HepG2 (cell line): ENCODE results near the gene DEFB124. TPM values are rescaled to one million over a fixed set of nuclear protein-coding genes. Genes with fewer than 3 reads are reported as not detected.
A peak's percentile ranks its signal among the peaks of the same experiment; 100 is the strongest.

Source experiments
- ARNTL ChIP-seq: sonication (generic); formaldehyde crosslinking; IDR thresholded peaks from 2 replicates; pipeline ENCODE4 v1.4.0; 2020; ENCODE audit warnings: mild to moderate bottlenecking, missing genetic modification reagents
- CREB3 ChIP-seq: sonication (generic); formaldehyde crosslinking; IDR thresholded peaks from 2 replicates; pipeline ENCODE4 v1.5.0; 2020; ENCODE audit warnings: missing genetic modification reagents
- ETV6 ChIP-seq: sonication (generic); formaldehyde crosslinking; conservative IDR thresholded peaks from 2 replicates; pipeline ENCODE4 v1.4.0; 2020; ENCODE audit warnings: missing genetic modification reagents
- GATAD1 ChIP-seq: IDR thresholded peaks from 2 replicates; pipeline ENCODE4 v1.6.1; 2016; ENCODE audit warnings: missing genetic modification reagents, missing compliant biosample characterization
- LCORL ChIP-seq, 2 experiments: fragments of 450-650 bp in 1 of 2; sonication (generic) in 1 of 2; formaldehyde crosslinking in 1 of 2; IDR thresholded peaks; 2 replicates each; pipeline versions ENCODE4 v1.5.0 to v1.6.1; 2017 to 2020; ENCODE audit warnings: antibody characterized with exemption in 1 of 2, missing genetic modification reagents in 1 of 2
- MZF1 ChIP-seq: sonication (generic); formaldehyde crosslinking; IDR thresholded peaks from 2 replicates; pipeline ENCODE4 v1.8.1; 2023; ENCODE audit warnings: mild to moderate bottlenecking, missing genetic modification reagents, borderline replicate concordance
- PHF8 ChIP-seq: sonication (generic); formaldehyde crosslinking; IDR thresholded peaks from 2 replicates; pipeline ENCODE4 v1.5.0; 2020; ENCODE audit warnings: missing genetic modification reagents
- TRAFD1 ChIP-seq: sonication (generic); formaldehyde crosslinking; IDR thresholded peaks from 2 replicates; pipeline ENCODE4 v1.5.1; 2020; ENCODE audit warnings: missing genetic modification reagents, mild to moderate bottlenecking, borderline replicate concordance
- ZNF224 ChIP-seq: sonication (generic); formaldehyde crosslinking; IDR thresholded peaks from 2 replicates; pipeline ENCODE4 v1.5.0; 2020; ENCODE audit warnings: mild to moderate bottlenecking, missing genetic modification reagents
- ZNF510 ChIP-seq: sonication (generic); formaldehyde crosslinking; IDR thresholded peaks from 2 replicates; pipeline ENCODE4 v1.4.0; 2020; ENCODE audit warnings: low read depth, mild to moderate bottlenecking, missing genetic modification reagents
- ZNF552 ChIP-seq: sonication (generic); formaldehyde crosslinking; IDR thresholded peaks from 2 replicates; pipeline ENCODE4 v1.9.0; 2022; ENCODE audit warnings: missing genetic modification reagents, mild to moderate bottlenecking, borderline replicate concordance
- ZNF589 ChIP-seq: sonication (generic); formaldehyde crosslinking; conservative IDR thresholded peaks from 2 replicates; pipeline ENCODE4 v1.8.0; 2022; ENCODE audit warnings: mild to moderate bottlenecking, moderate library complexity, missing genetic modification reagents
- ZNF687 ChIP-seq: sonication (generic); formaldehyde crosslinking; IDR thresholded peaks from 2 replicates; pipeline ENCODE4 v1.5.1; 2020; ENCODE audit warnings: mild to moderate bottlenecking, missing genetic modification reagents, moderate library complexity
- ZNF83 ChIP-seq: sonication (generic); formaldehyde crosslinking; IDR thresholded peaks from 2 replicates; pipeline ENCODE4 v1.4.0; 2020; ENCODE audit warnings: missing genetic modification reagents, mild to moderate bottlenecking, borderline replicate concordance
- ZSCAN21 ChIP-seq: sonication (generic); formaldehyde crosslinking; IDR thresholded peaks from 2 replicates; pipeline ENCODE4 v1.8.0; 2022; ENCODE audit warnings: mild to moderate bottlenecking, missing genetic modification reagents, moderate library complexity, borderline replicate concordance
- polyA plus RNA-seq, 8 experiments: library from polyadenylated mRNA; depleted of rRNA in 3 of 8; stranded (reverse) in 7 of 8; unstranded in 1 of 8; fragments of >200 nt; fragmentation: Illumina TruSeq in 4 of 8; extraction: Trizol in 4 of 8; gene quantifications; 2 replicates each; pipeline versions ENCODE4 v1.2.1 to v1.2.3, GENCODE V29; 2011 to 2016; ENCODE audit warnings: low read depth in 4 of 8, missing spikeins in 1 of 8, mixed read lengths in 1 of 8; ENCODE audit not compliant: insufficient read depth in 1 of 8
- total RNA-seq, 5 experiments: library from RNA; depleted of rRNA; stranded (reverse); fragments of >200 nt; fragmentation: Illumina TruSeq; extraction: Trizol; gene quantifications; 2 replicates each; pipeline ENCODE4 v1.2.3, GENCODE V29; 2016; ENCODE audit warnings: low read depth in 1 of 5
- TF ChIP-seq, protein P1 (sequence below): IDR thresholded peaks from 2 replicates; pipeline ENCODE4 v1.6.1; 2018; ENCODE audit warnings: missing genetic modification reagents
- TF ChIP-seq, protein P2 (sequence below): IDR thresholded peaks from 2 replicates; pipeline ENCODE4 v1.6.1; 2016; ENCODE audit warnings: low read depth, borderline replicate concordance

The DEFB124 gene
- total and polyA plus RNA-seq, 2 of the 13 experiments (the other 11 are each of a cell fraction or from before 2014, with no cell fraction given): not detected

- TF ChIP-seq ZNF552 (CRISPR knock-in tag) (peak; percentile 96), PHF8 (CRISPR knock-in tag) (peak; percentile 100), ZNF589 (CRISPR knock-in tag) (peak; percentile 93), ARNTL (peak; percentile 90), CREB3 (CRISPR knock-in tag) (peak; percentile 92), ETV6 (peak; percentile 85; the same call in 1 of the 2 replicates), TRAFD1 (CRISPR knock-in tag) (peak; percentile 74; the same call in 1 of the 2 replicates), ZSCAN21 (CRISPR knock-in tag) (peak; percentile 95), ZNF510 (CRISPR knock-in tag) (peak; percentile 92; the same call in 1 of the 2 replicates), LCORL (IDR thresholded peaks at IDR 0.05) (no peak), LCORL (CRISPR knock-in tag; IDR thresholded peaks at IDR 0.05) (peak; percentile 23; the same call in 1 of the 2 replicates), MZF1 (CRISPR knock-in tag) (0 out of 2 replicates have a peak, but pooled peaks have one; percentile 63), GATAD1 (CRISPR knock-in tag) (peak; percentile 87), ZNF83 (peak; percentile 97), ZNF687 (CRISPR knock-in tag) (peak; percentile 99), ZNF224 (0 out of 2 replicates have a peak, but pooled peaks have one; percentile 80)
- TF ChIP-seq, protein P1, sequence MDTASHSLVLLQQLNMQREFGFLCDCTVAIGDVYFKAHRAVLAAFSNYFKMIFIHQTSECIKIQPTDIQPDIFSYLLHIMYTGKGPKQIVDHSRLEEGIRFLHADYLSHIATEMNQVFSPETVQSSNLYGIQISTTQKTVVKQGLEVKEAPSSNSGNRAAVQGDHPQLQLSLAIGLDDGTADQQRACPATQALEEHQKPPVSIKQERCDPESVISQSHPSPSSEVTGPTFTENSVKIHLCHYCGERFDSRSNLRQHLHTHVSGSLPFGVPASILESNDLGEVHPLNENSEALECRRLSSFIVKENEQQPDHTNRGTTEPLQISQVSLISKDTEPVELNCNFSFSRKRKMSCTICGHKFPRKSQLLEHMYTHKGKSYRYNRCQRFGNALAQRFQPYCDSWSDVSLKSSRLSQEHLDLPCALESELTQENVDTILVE (CRISPR knock-in tag): peak; percentile 82; the same call in 1 of the 2 replicates
- TF ChIP-seq, protein P2, sequence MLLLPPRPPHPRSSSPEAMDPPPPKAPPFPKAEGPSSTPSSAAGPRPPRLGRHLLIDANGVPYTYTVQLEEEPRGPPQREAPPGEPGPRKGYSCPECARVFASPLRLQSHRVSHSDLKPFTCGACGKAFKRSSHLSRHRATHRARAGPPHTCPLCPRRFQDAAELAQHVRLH (CRISPR knock-in tag): peak; percentile 72
These were observed 39.5 kb upstream of the DEFB124 start, which contains the start of gene HM13 (continued) for GRCh38 chr20:31514154-31515071.
